Right lobe of liver (tissue), 4 donors: ENCODE data around the gene LRP1.

Source experiments
- CTCF ChIP-seq, 4 donors: fragments of 200-600 bp in 3 of 4; fragments of 450-650 bp in 1 of 4; IDR thresholded peaks; one replicate each; pipeline versions ENCODE4 v1.5.1 to v1.8.0; 2016 to 2022; ENCODE audit warnings: antibody characterized with exemption in 4 of 4, mild to moderate bottlenecking in 2 of 4
- POLR2A ChIP-seq: fragments of 450-650 bp; IDR thresholded peaks from one replicate; pipeline ENCODE4 v1.6.1; 2017; ENCODE audit warnings: antibody characterized with exemption, mild to moderate bottlenecking
- donor health status: DM: no; HTN: no; CAD: no.
- donor health status: DM: no; HTN: no; CAD: no.
- donor health status: DM: no; HTN: yes; CAD: no.

- TF ChIP-seq POLR2A (no peak), CTCF (IDR thresholded peaks at IDR 0.05) (no peak)
Measured at GRCh38 chr12:57085999-57086492, 42.2 kb upstream of the LRP1 start.
